Fibroblast of lung (primary cell): ENCODE measurements around the gene MRPL53.
"Not testable (repeated sequence)": the region's sequence is repeated elsewhere in the genome, so short reads cannot be mapped to it uniquely, and the experiment has no call there.

Experiments used
- EZH2 ChIP-seq: IDR thresholded peaks from 2 replicates; pipeline ENCODE4 v1.5.1; 2012; ENCODE audit warnings: low read length, control low read depth, mild to moderate bottlenecking; ENCODE audit errors: missing control alignments
- TF ChIP-seq, protein P1 (sequence below), 2 donors: IDR thresholded peaks in 1 of 2; conservative IDR thresholded peaks in 1 of 2; 1 replicate in 1 of 2; 2 replicates in 1 of 2; pipeline ENCODE4 v1.5.1; 2011 to 2012; ENCODE audit warnings: low read length in 2 of 2, control low read depth in 1 of 2, inconsistent platforms in 1 of 2, low read depth in 1 of 2, mild to moderate bottlenecking in 1 of 2

DNA sequence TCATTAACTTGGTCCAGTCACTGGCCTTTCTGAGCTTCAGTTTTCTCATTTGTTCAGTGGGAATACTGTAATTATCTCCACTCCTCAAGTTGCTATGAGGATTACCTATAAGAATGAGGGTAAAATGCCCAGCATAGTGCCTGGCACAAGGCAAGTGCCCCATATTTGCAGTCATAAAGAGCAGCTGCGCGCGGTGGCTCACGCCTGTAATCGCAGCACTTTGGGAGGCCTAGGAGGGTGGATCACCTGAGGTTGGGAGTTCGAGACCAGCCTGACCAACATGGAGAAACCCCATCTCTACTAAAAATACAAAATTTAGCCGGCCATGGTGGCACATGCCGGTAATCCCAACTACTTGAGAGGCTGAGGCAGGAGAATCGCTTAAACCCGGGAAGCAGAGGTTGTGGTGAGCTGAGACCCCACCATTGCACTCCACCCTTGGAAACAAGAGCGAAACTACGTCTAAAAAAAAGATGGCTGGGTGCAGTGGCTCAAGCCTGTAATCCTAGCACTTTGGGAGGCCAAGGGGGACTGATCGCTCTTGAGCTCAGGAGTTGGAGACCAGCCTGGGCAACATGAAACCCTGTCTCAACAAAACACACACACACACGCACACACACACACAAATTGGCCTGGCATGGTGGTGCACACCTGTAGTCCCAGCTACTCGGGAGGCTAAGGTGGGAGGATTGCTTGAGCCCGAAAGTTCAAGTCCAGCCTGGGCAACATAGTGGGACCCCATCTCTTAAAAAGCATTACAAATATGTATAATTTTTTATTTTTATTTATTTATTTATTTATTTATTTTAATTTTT lies 29.8 kb downstream of the MRPL53 start:
- TF ChIP-seq, protein P1, sequence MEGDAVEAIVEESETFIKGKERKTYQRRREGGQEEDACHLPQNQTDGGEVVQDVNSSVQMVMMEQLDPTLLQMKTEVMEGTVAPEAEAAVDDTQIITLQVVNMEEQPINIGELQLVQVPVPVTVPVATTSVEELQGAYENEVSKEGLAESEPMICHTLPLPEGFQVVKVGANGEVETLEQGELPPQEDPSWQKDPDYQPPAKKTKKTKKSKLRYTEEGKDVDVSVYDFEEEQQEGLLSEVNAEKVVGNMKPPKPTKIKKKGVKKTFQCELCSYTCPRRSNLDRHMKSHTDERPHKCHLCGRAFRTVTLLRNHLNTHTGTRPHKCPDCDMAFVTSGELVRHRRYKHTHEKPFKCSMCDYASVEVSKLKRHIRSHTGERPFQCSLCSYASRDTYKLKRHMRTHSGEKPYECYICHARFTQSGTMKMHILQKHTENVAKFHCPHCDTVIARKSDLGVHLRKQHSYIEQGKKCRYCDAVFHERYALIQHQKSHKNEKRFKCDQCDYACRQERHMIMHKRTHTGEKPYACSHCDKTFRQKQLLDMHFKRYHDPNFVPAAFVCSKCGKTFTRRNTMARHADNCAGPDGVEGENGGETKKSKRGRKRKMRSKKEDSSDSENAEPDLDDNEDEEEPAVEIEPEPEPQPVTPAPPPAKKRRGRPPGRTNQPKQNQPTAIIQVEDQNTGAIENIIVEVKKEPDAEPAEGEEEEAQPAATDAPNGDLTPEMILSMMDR (conservative IDR thresholded peaks at IDR 0.05 in 1 of 2, IDR thresholded peaks at IDR 0.05 in 1 of 2; ENCODE audit: low read depth in 1 of 2, low read length in 2 of 2): not testable (repeated sequence)
- not testable (repeated sequence) for TF ChIP-seq EZH2
